Esophagus squamous epithelium (tissue), 4 donors: Measurements from ENCODE around the gene CX3CL1.

Experiments
- POLR2A ChIP-seq, 4 donors: fragments of 450-650 bp; IDR thresholded peaks; one replicate each; pipeline ENCODE4 v1.6.1; 2017; ENCODE audit warnings: antibody characterized with exemption in 4 of 4, mild to moderate bottlenecking in 4 of 4, moderate library complexity in 3 of 4
- TF ChIP-seq, protein P1 (sequence below), 6 experiments: fragments of 450-650 bp in 4 of 6; fragments of 200-600 bp in 2 of 6; sonication (generic) in 2 of 6; IDR thresholded peaks; one replicate each; pipeline ENCODE4 v1.5.1; 2016 to 2019; ENCODE audit warnings: antibody characterized with exemption in 6 of 6, mild to moderate bottlenecking in 4 of 6, moderate library complexity in 4 of 6

DNA sequence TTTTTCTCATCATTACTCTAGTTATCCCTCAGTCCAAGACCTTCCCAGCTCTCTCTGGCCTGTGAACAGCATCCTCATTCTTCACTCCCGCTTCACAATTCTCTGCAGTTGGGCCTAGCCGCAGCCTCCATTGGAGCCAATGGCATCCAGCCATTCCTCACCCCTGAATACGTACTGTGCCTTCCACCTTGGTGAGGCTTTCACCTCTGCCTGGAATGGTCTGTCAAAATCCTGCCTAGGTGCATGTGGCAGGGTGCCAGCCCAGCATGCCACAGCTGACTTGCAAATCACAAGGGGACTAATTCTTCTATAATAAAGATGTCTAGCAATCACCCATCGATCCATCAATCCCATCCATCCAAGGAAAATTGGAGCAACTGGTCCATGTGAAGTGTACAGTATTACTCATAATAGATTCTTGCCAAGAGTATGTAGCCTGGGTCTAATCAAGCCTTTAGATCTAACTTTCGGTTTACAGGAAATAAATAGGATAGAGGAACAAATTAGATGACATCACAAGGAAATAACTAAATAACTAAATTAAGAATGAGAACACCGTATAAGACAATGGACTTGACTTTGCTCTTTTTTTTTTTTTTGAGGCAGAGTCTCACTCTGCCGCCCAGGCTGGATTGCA is 5.1 kb upstream of the CX3CL1 start:
- TF ChIP-seq, protein P1, sequence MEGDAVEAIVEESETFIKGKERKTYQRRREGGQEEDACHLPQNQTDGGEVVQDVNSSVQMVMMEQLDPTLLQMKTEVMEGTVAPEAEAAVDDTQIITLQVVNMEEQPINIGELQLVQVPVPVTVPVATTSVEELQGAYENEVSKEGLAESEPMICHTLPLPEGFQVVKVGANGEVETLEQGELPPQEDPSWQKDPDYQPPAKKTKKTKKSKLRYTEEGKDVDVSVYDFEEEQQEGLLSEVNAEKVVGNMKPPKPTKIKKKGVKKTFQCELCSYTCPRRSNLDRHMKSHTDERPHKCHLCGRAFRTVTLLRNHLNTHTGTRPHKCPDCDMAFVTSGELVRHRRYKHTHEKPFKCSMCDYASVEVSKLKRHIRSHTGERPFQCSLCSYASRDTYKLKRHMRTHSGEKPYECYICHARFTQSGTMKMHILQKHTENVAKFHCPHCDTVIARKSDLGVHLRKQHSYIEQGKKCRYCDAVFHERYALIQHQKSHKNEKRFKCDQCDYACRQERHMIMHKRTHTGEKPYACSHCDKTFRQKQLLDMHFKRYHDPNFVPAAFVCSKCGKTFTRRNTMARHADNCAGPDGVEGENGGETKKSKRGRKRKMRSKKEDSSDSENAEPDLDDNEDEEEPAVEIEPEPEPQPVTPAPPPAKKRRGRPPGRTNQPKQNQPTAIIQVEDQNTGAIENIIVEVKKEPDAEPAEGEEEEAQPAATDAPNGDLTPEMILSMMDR (IDR thresholded peaks at IDR 0.05), result no peak
- TF ChIP-seq POLR2A (IDR thresholded peaks at IDR 0.05), result no peak
